IPS-18a (cell line): ENCODE results near the gene CSMD2.

Source experiments
- H3K27ac ChIP-seq: one replicate; pipeline ENCODE4 v1.5.1; 2013; ENCODE audit warnings: low read length
- H3K27me3 ChIP-seq: one replicate; pipeline ENCODE4 v1.6.1; 2013; ENCODE audit warnings: mild to moderate bottlenecking, low read length; ENCODE audit not compliant: control insufficient read depth, insufficient read depth
- H3K36me3 ChIP-seq: one replicate; pipeline ENCODE4 v1.6.1; 2013; ENCODE audit warnings: low read depth, low read length; ENCODE audit not compliant: control insufficient read depth
- H3K4me1 ChIP-seq: one replicate; pipeline ENCODE4 v1.6.1; 2013; ENCODE audit warnings: low read depth, low read length; ENCODE audit not compliant: control insufficient read depth
- H3K4me3 ChIP-seq: one replicate; pipeline ENCODE4 v1.5.1; 2013; ENCODE audit warnings: low read length
- H3K9ac ChIP-seq: one replicate; pipeline ENCODE4 v1.6.1; 2013; ENCODE audit warnings: mild to moderate bottlenecking, low read length, moderate library complexity
- H3K9me3 ChIP-seq: one replicate; pipeline ENCODE4 v1.6.1; 2013; ENCODE audit warnings: low read depth, low read length; ENCODE audit not compliant: control insufficient read depth

Gene CSMD2

GRCh38 chr1:33943978-33944377 lies 221.1 kb downstream of the CSMD2 start:
- Histone ChIP-seq H3K9ac (no peak overlapping the region), H3K27me3 (no peaks in the 10 kb centered on the region), H3K27ac (no peak overlapping the region), H3K4me1 (no peaks in the 10 kb centered on the region), H3K4me3 (no peak overlapping the region), H3K9me3 (no peaks in the 10 kb centered on the region), H3K36me3 (no peaks in the 10 kb centered on the region)

- Histone ChIP-seq H3K9ac (no peak overlapping the region), H3K4me1 (no peaks in the 10 kb centered on the region), H3K9me3 (no peaks in the 10 kb centered on the region), H3K4me3 (no peak overlapping the region), H3K36me3 (peaks cover 5% of the 10 kb centered on the region), H3K27ac (no peak overlapping the region), H3K27me3 (no peaks in the 10 kb centered on the region)
These were observed 232.2 kb downstream of the CSMD2 start for GRCh38 chr1:33932871-33933270.

GRCh38 chr1:33931111-33931475 lies 233.9 kb downstream of the CSMD2 start:
- no peaks in the 10 kb centered on the region for H3K9me3 ChIP-seq
- peaks cover 5% of the 10 kb centered on the region for H3K36me3 ChIP-seq
- H3K27me3 ChIP-seq: no peaks in the 10 kb centered on the region
- no peak overlapping the region for H3K9ac ChIP-seq
- no peaks in the 10 kb centered on the region for H3K4me1 ChIP-seq
- H3K4me3 ChIP-seq: no peak overlapping the region
- no peak overlapping the region for H3K27ac ChIP-seq

- Histone ChIP-seq H3K9me3 (no peaks in the 10 kb centered on the region), H3K36me3 (peaks cover 5% of the 10 kb centered on the region), H3K4me3 (no peak overlapping the region), H3K9ac (no peak overlapping the region), H3K27me3 (no peaks in the 10 kb centered on the region), H3K4me1 (no peaks in the 10 kb centered on the region), H3K27ac (no peak overlapping the region)
These were observed 234.5 kb downstream of the CSMD2 start for GRCh38 chr1:33930346-33931110.

GRCh38 chr1:33928251-33928650 lies 236.8 kb downstream of the CSMD2 start:
- Histone ChIP-seq H3K9ac (no peak overlapping the region), H3K4me3 (no peak overlapping the region), H3K36me3 (no peaks in the 10 kb centered on the region), H3K4me1 (no peaks in the 10 kb centered on the region), H3K9me3 (no peaks in the 10 kb centered on the region), H3K27ac (no peak overlapping the region), H3K27me3 (no peaks in the 10 kb centered on the region)

- H3K9ac ChIP-seq: no peak overlapping the region
- H3K36me3 ChIP-seq: no peaks in the 10 kb centered on the region
- no peaks in the 10 kb centered on the region for H3K27me3 ChIP-seq
- H3K9me3 ChIP-seq: no peaks in the 10 kb centered on the region
- H3K27ac ChIP-seq: no peak overlapping the region
- H3K4me1 ChIP-seq: no peaks in the 10 kb centered on the region
- no peak overlapping the region for H3K4me3 ChIP-seq
These were observed 237.3 kb downstream of the CSMD2 start for GRCh38 chr1:33927721-33928120.

GRCh38 chr1:33925586-33925985 lies 239.4 kb downstream of the CSMD2 start:
- Histone ChIP-seq H3K36me3 (no peaks in the 10 kb centered on the region), H3K9ac (no peak overlapping the region), H3K4me3 (no peak overlapping the region), H3K27me3 (no peaks in the 10 kb centered on the region), H3K9me3 (no peaks in the 10 kb centered on the region), H3K4me1 (no peaks in the 10 kb centered on the region), H3K27ac (no peak overlapping the region)

- Histone ChIP-seq H3K27ac (no peak overlapping the region), H3K9me3 (no peaks in the 10 kb centered on the region), H3K36me3 (no peaks in the 10 kb centered on the region), H3K9ac (no peak overlapping the region), H3K4me3 (no peak overlapping the region), H3K4me1 (no peaks in the 10 kb centered on the region), H3K27me3 (no peaks in the 10 kb centered on the region)
These were observed 243.7 kb downstream of the CSMD2 start for GRCh38 chr1:33921281-33921680.

GRCh38 chr1:33918368-33918767 lies 246.7 kb downstream of the CSMD2 start:
- H3K9me3 ChIP-seq: no peaks in the 10 kb centered on the region
- H3K36me3 ChIP-seq: no peaks in the 10 kb centered on the region
- no peaks in the 10 kb centered on the region for H3K4me1 ChIP-seq
- H3K9ac ChIP-seq: no peak overlapping the region
- no peaks in the 10 kb centered on the region for H3K27me3 ChIP-seq
- H3K27ac ChIP-seq: no peak overlapping the region
- no peak overlapping the region for H3K4me3 ChIP-seq

GRCh38 chr1:33916786-33917185 lies 248.2 kb downstream of the CSMD2 start:
- Histone ChIP-seq H3K27ac (no peak overlapping the region), H3K27me3 (no peaks in the 10 kb centered on the region), H3K9ac (no peak overlapping the region), H3K36me3 (no peaks in the 10 kb centered on the region), H3K4me3 (no peak overlapping the region), H3K9me3 (no peaks in the 10 kb centered on the region), H3K4me1 (no peaks in the 10 kb centered on the region)

- Histone ChIP-seq H3K36me3 (no peaks in the 10 kb centered on the region), H3K4me3 (no peak overlapping the region), H3K27ac (no peak overlapping the region), H3K27me3 (no peaks in the 10 kb centered on the region), H3K9me3 (no peaks in the 10 kb centered on the region), H3K4me1 (no peaks in the 10 kb centered on the region), H3K9ac (no peak overlapping the region)
These were observed 250.5 kb downstream of the CSMD2 start for GRCh38 chr1:33914531-33914930.

- no peak overlapping the region for H3K4me3 ChIP-seq
- no peaks in the 10 kb centered on the region for H3K4me1 ChIP-seq
- H3K9ac ChIP-seq: no peak overlapping the region
- H3K27me3 ChIP-seq: no peaks in the 10 kb centered on the region
- H3K36me3 ChIP-seq: no peaks in the 10 kb centered on the region
- H3K9me3 ChIP-seq: no peaks in the 10 kb centered on the region
- no peak overlapping the region for H3K27ac ChIP-seq
These were observed 256.6 kb downstream of the CSMD2 start for GRCh38 chr1:33908324-33908956.
